Loucy (cell line): ENCODE measurements around the gene KLK6.

ENCODE experiments used
- H2AFZ ChIP-seq: fragments of 200-600 bp; sonication (generic); 2 replicates; pipeline ENCODE4 v1.6.0; 2016; ENCODE audit warnings: antibody characterized with exemption, mild to moderate bottlenecking, low read length, moderate library complexity
- H3F3A ChIP-seq: fragments of 200-600 bp; 2 replicates; pipeline ENCODE4 v1.6.0; 2016; ENCODE audit warnings: antibody characterized with exemption, low read depth, mild to moderate bottlenecking
- H3K27me3 ChIP-seq: fragments of 200-600 bp; sonication (generic); 2 replicates; pipeline ENCODE4 v1.6.1; 2014; ENCODE audit warnings: low read length, mild to moderate bottlenecking; ENCODE audit not compliant: insufficient read depth, poor library complexity, severe bottlenecking
- H3K36me3 ChIP-seq: fragments of 200-600 bp; sonication (generic); 2 replicates; pipeline ENCODE4 v1.6.1; 2016; ENCODE audit warnings: low read length; ENCODE audit not compliant: insufficient read depth
- H3K4me1 ChIP-seq: fragments of 200-600 bp; sonication (generic); 2 replicates; pipeline ENCODE4 v1.5.1; 2014; ENCODE audit warnings: low read length, mild to moderate bottlenecking; ENCODE audit not compliant: insufficient read depth, poor library complexity, severe bottlenecking
- H3K4me2 ChIP-seq: fragments of 200-600 bp; sonication (generic); 2 replicates; pipeline ENCODE4 v1.6.0; 2014; ENCODE audit warnings: antibody characterized with exemption, low read length, low read depth, mild to moderate bottlenecking; ENCODE audit not compliant: poor library complexity, severe bottlenecking
- H3K4me3 ChIP-seq: fragments of 200-600 bp; sonication (generic); 2 replicates; pipeline ENCODE4 v1.5.1; 2014; ENCODE audit warnings: low read length, mild to moderate bottlenecking, mixed read lengths; ENCODE audit not compliant: poor library complexity, severe bottlenecking
- H3K79me2 ChIP-seq: fragments of 200-600 bp; sonication (generic); 2 replicates; pipeline ENCODE4 v1.6.1; 2014; ENCODE audit warnings: low read length; ENCODE audit not compliant: insufficient read depth
- H3K9ac ChIP-seq: fragments of 200-600 bp; sonication (generic); 2 replicates; pipeline ENCODE4 v1.6.0; 2014; ENCODE audit warnings: mild to moderate bottlenecking, low read depth, low read length, moderate library complexity; ENCODE audit not compliant: poor library complexity, severe bottlenecking
- H3K9me2 ChIP-seq: fragments of 200-600 bp; sonication (generic); replicated peaks from 2 replicates; pipeline ENCODE4 v1.6.1; 2016; ENCODE audit warnings: low read depth, low read length, mixed read lengths
- H3K9me3 ChIP-seq: fragments of 200-600 bp; sonication (generic); 2 replicates; pipeline ENCODE4 v1.6.1; 2014; ENCODE audit warnings: mild to moderate bottlenecking, antibody characterized with exemption, low read length, low read depth; ENCODE audit not compliant: insufficient read depth
- H4K20me1 ChIP-seq: fragments of 200-600 bp; sonication (generic); 2 replicates; pipeline ENCODE4 v1.6.0; 2014; ENCODE audit warnings: antibody characterized with exemption, low read length, mild to moderate bottlenecking; ENCODE audit not compliant: insufficient read depth, poor library complexity, severe bottlenecking
- EZH2phosphoT487 ChIP-seq: fragments of 200-600 bp; IDR thresholded peaks from 2 replicates; pipeline ENCODE4 v1.6.1; 2018; ENCODE audit warnings: antibody characterized with exemption, mild to moderate bottlenecking, moderate library complexity, borderline replicate concordance
- TF ChIP-seq, protein P1 (sequence below): fragments of 200-600 bp; sonication (generic); conservative IDR thresholded peaks from 2 replicates; pipeline ENCODE4 v1.5.1; 2014; ENCODE audit warnings: mild to moderate bottlenecking, antibody characterized with exemption, low read length

KLK6 gene

GRCh38 chr19:50933640-50934039 is 35.8 kb downstream of the KLK6 start:
- no peaks in the 10 kb centered on the region for H3F3A ChIP-seq
- no peaks in the 10 kb centered on the region for H4K20me1 ChIP-seq

GRCh38 chr19:50932690-50933083 is 36.7 kb downstream of the KLK6 start:
- TF ChIP-seq, protein P1, sequence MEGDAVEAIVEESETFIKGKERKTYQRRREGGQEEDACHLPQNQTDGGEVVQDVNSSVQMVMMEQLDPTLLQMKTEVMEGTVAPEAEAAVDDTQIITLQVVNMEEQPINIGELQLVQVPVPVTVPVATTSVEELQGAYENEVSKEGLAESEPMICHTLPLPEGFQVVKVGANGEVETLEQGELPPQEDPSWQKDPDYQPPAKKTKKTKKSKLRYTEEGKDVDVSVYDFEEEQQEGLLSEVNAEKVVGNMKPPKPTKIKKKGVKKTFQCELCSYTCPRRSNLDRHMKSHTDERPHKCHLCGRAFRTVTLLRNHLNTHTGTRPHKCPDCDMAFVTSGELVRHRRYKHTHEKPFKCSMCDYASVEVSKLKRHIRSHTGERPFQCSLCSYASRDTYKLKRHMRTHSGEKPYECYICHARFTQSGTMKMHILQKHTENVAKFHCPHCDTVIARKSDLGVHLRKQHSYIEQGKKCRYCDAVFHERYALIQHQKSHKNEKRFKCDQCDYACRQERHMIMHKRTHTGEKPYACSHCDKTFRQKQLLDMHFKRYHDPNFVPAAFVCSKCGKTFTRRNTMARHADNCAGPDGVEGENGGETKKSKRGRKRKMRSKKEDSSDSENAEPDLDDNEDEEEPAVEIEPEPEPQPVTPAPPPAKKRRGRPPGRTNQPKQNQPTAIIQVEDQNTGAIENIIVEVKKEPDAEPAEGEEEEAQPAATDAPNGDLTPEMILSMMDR: no peak
- no peak for TF ChIP-seq EZH2phosphoT487
- no peaks in the 10 kb centered on the region for H3K4me1 ChIP-seq
- H3K4me2 ChIP-seq: no peak overlapping the region
- no peaks in the 10 kb centered on the region for H3K9me2 ChIP-seq
- H3K4me3 ChIP-seq: no peak overlapping the region
- no peaks in the 10 kb centered on the region for H3K36me3 ChIP-seq
- no peak overlapping the region for H2AFZ ChIP-seq
- H3K9me3 ChIP-seq: no peaks in the 10 kb centered on the region
- no peaks in the 10 kb centered on the region for H3K27me3 ChIP-seq
- H4K20me1 ChIP-seq: no peaks in the 10 kb centered on the region
- no peaks in the 10 kb centered on the region for H3K79me2 ChIP-seq
- no peak overlapping the region for H3K9ac ChIP-seq
- H3F3A ChIP-seq: no peaks in the 10 kb centered on the region

More at GRCh38 chr19:50933640-50934039, 35.8 kb downstream of the KLK6 start:
- H2AFZ ChIP-seq: no peak overlapping the region
- no peaks in the 10 kb centered on the region for H3K79me2 ChIP-seq
- TF ChIP-seq, protein P1: no peak
- no peak for TF ChIP-seq EZH2phosphoT487
- H3K36me3 ChIP-seq: no peaks in the 10 kb centered on the region
- H3K4me1 ChIP-seq: no peaks in the 10 kb centered on the region
- H3K9ac ChIP-seq: no peak overlapping the region
- H3K27me3 ChIP-seq: no peaks in the 10 kb centered on the region
- H3K9me3 ChIP-seq: no peaks in the 10 kb centered on the region
- H3K4me2 ChIP-seq: no peak overlapping the region
- no peaks in the 10 kb centered on the region for H3K9me2 ChIP-seq
- no peak overlapping the region for H3K4me3 ChIP-seq

DNA sequence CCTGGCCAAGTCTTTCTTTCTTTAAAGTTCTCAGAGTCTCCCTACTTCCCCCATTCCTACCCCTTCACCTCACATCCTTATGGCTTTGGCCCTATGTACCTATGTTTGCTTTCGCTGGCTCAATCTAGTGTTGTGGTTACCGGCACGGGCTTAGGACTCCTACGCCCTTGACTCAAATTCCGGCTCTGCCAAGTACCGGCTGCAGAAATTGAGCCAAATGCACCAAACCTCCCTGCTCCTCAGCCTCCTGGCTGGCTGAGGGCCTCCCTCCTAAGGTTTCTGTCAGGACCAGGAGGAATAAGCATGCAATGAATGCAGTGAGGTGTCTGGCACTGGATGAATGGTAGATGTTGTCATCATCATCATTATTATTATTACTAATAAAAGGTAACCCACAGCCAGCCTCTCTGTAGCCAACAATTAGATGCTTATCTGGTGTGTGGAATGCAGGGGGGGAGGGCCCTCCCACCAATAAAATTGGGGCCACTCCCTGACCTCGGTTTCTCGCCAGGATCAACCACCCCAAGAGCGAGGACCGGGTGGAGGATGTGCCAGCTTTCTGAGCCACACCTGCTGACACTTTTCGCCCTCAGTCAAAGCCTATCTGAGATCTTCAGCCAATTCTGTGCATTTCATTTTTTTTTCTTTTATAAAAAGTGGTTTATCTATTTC is 37.2 kb downstream of the KLK6 start:
- no peak for TF ChIP-seq EZH2phosphoT487
- TF ChIP-seq, protein P1: no peak
- no peaks in the 10 kb centered on the region for H3K79me2 ChIP-seq
- no peaks in the 10 kb centered on the region for H3K27me3 ChIP-seq
- no peaks in the 10 kb centered on the region for H3K36me3 ChIP-seq
- no peaks in the 10 kb centered on the region for H4K20me1 ChIP-seq
- H3K9me2 ChIP-seq: no peaks in the 10 kb centered on the region
- H3K9me3 ChIP-seq: no peaks in the 10 kb centered on the region
- no peak overlapping the region for H3K9ac ChIP-seq
- H3K4me1 ChIP-seq: no peaks in the 10 kb centered on the region
- no peak overlapping the region for H3K4me3 ChIP-seq
- no peaks in the 10 kb centered on the region for H3F3A ChIP-seq
- H2AFZ ChIP-seq: no peak overlapping the region
- H3K4me2 ChIP-seq: no peak overlapping the region
